HG02981 (cell line): ENCODE results near the gene PHACTR3.

Experiments
- ATAC-seq: cut with Tn5 transposase; IDR thresholded peaks from one replicate; pipeline ENCODE4 v1.9.1; 2021; ENCODE audit warnings: mild to moderate bottlenecking, moderate library complexity; ENCODE audit not compliant: unreplicated experiment

PHACTR3 gene

GRCh38 chr20:59785986-59786795, 181.9 kb downstream of the PHACTR3 start:
- ATAC-seq: no peak

- ATAC-seq: no peak
These were observed 182.6 kb downstream of the PHACTR3 start for GRCh38 chr20:59786801-59787537.

- ATAC-seq: no peak
These were observed 183.2 kb downstream of the PHACTR3 start for GRCh38 chr20:59787538-59787890.

GRCh38 chr20:59788196-59788735, 183.9 kb downstream of the PHACTR3 start:
- no peak for ATAC-seq

- no peak for ATAC-seq
These were observed 184.6 kb downstream of the PHACTR3 start for GRCh38 chr20:59788811-59789397.

- ATAC-seq: no peak
These were observed 185.3 kb downstream of the PHACTR3 start for GRCh38 chr20:59789686-59790085.

GRCh38 chr20:59790346-59790745, 186.0 kb downstream of the PHACTR3 start:
- ATAC-seq: no peak

GRCh38 chr20:59792300-59792699, 188.0 kb downstream of the PHACTR3 start:
- ATAC-seq: no peak

- ATAC-seq: no peak
These were observed 190.2 kb downstream of the PHACTR3 start for GRCh38 chr20:59794555-59794954.

- ATAC-seq: no peak
These were observed 196.0 kb downstream of the PHACTR3 start for GRCh38 chr20:59800309-59800708.

GRCh38 chr20:59802018-59802417, 197.7 kb downstream of the PHACTR3 start:
- ATAC-seq: no peak

- ATAC-seq: no peak
These were observed 198.3 kb downstream of the PHACTR3 start for GRCh38 chr20:59802471-59803221.

- no peak for ATAC-seq
These were observed 200.0 kb downstream of the PHACTR3 start for GRCh38 chr20:59804347-59804746.

GRCh38 chr20:59804871-59805665, 200.7 kb downstream of the PHACTR3 start:
- no peak for ATAC-seq

- ATAC-seq: no peak
These were observed 201.6 kb downstream of the PHACTR3 start for GRCh38 chr20:59805786-59806577.

GRCh38 chr20:59806578-59806975, 202.2 kb downstream of the PHACTR3 start:
- ATAC-seq: no peak

- no peak for ATAC-seq
These were observed 203.8 kb downstream of the PHACTR3 start for GRCh38 chr20:59807909-59808728.

GRCh38 chr20:59808729-59809381, 204.5 kb downstream of the PHACTR3 start:
- no peak for ATAC-seq
